ENCODE data around the gene MTURN. TPM values are rescaled to one million over a fixed set of nuclear protein-coding genes. Genes with fewer than 3 reads are reported as not detected.

The MTURN gene
- total RNA-seq, 2 donors from 2014 or later, result 19.8 to 34.5 TPM

GRCh38 chr7:30155481-30155880 lies 20.7 kb downstream of the MTURN start:
- no peaks in the 10 kb centered on the region for H3K9me3 ChIP-seq
- no peak overlapping the region for H3K4me3 ChIP-seq
- ATAC-seq (no peak), DNase-seq (no peak)
- no peaks in the 10 kb centered on the region for H3K36me3 ChIP-seq (replicated peaks in 1 of 2; ENCODE audit: insufficient read depth in 1 of 2, low read depth in 2 of 2)
- no peaks in the 10 kb centered on the region for H3K27me3 ChIP-seq
- intact Hi-C loops (cut with DNase I), result no loop called here
- peaks cover 12% of the 10 kb centered on the region for H3K4me1 ChIP-seq
- H3K27ac ChIP-seq, result no peak overlapping the region
- 70 to 82% methylated on average over 8 of the region's 8 CpGs for WGBS, 2 donors
- TF ChIP-seq CTCF (IDR thresholded peaks at IDR 0.05), result no peak
- no peak for TF ChIP-seq POLR2A (IDR thresholded peaks at IDR 0.05)

GRCh38 chr7:30157204-30157603 lies 22.4 kb downstream of the MTURN start:
- WGBS, 2 donors, result 91 to 92% methylated on average over 9 of the region's 9 CpGs
- TF ChIP-seq CTCF (IDR thresholded peaks at IDR 0.05) (no peak), POLR2A (IDR thresholded peaks at IDR 0.05) (no peak)
- DNase-seq (no peak), ATAC-seq (no peak)
- H3K36me3 ChIP-seq (replicated peaks in 1 of 2; ENCODE audit: insufficient read depth in 1 of 2, low read depth in 2 of 2), result no peaks in the 10 kb centered on the region
- no peak overlapping the region for H3K27ac ChIP-seq
- intact Hi-C loops (cut with DNase I), result no loop called here
- H3K27me3 ChIP-seq, result no peaks in the 10 kb centered on the region
- no peaks in the 10 kb centered on the region for H3K9me3 ChIP-seq
- peaks cover 12% of the 10 kb centered on the region for H3K4me1 ChIP-seq
- H3K4me3 ChIP-seq, result no peak overlapping the region

GRCh38 chr7:30159163-30159562 lies 24.4 kb downstream of the MTURN start:
- Histone ChIP-seq H3K27me3 (no peaks in the 10 kb centered on the region), H3K36me3 (replicated peaks in 1 of 2; ENCODE audit: insufficient read depth in 1 of 2, low read depth in 2 of 2) (no peaks in the 10 kb centered on the region), H3K4me3 (no peak overlapping the region), H3K4me1 (peaks cover 12% of the 10 kb centered on the region), H3K27ac (no peak overlapping the region), H3K9me3 (no peaks in the 10 kb centered on the region)
- WGBS, 2 donors, result 83 to 88% methylated on average over 4 of the region's 4 CpGs
- intact Hi-C loops (cut with DNase I), result no loop called here
- ATAC-seq (no peak), DNase-seq (no peak)
- TF ChIP-seq CTCF (IDR thresholded peaks at IDR 0.05), result no peak
- TF ChIP-seq POLR2A (IDR thresholded peaks at IDR 0.05), result no peak

DNA sequence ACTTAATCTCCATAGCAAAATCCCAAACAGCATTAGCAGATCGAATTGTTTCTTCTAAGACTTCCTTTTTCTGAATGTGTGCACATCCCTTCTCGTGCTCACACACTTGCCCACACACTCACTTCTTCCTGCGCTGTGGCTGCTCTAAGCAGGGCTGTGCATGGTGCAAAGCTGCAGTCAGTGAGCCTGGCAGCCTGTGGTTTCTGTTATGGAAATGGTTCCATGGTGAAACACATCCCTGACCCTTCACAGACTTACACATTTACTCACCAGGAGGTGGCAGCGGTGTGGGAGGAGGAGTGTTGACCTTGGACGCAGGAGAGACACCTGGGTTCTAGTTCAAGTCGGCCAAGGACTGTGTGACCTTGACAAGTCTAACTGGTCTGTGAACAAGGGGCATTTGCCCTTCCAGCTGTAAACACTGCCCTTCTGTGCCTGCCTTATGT lies 24.9 kb downstream of the MTURN start:
- TF ChIP-seq CTCF (IDR thresholded peaks at IDR 0.05) (peak in 4 of 7 experiments; percentile 13 to 38 (median 24)), POLR2A (IDR thresholded peaks at IDR 0.05) (no peak)
- Histone ChIP-seq H3K27me3 (no peaks in the 10 kb centered on the region), H3K9me3 (no peaks in the 10 kb centered on the region), H3K4me1 (peaks cover 15% of the 10 kb centered on the region), H3K4me3 (no peak overlapping the region), H3K27ac (no peak overlapping the region), H3K36me3 (replicated peaks in 1 of 2; ENCODE audit: insufficient read depth in 1 of 2, low read depth in 2 of 2) (no peaks in the 10 kb centered on the region)
- intact Hi-C loops (cut with DNase I), result loop anchor here (10.0 kb wide), 1 partner anchor 245 kb away; no protein-coding TSS in a partner anchor
- ATAC-seq (peak; percentile 36), DNase-seq (peak; percentile 22 to 61 (median 44))
- WGBS, 2 donors, result 30 to 44% methylated on average over 6 of the region's 6 CpGs

GRCh38 chr7:30160329-30160728 lies 25.5 kb downstream of the MTURN start:
- Histone ChIP-seq H3K4me1 (peaks cover 21% of the 10 kb centered on the region), H3K27ac (no peak overlapping the region), H3K36me3 (replicated peaks in 1 of 2; ENCODE audit: insufficient read depth in 1 of 2, low read depth in 2 of 2) (no peaks in the 10 kb centered on the region), H3K27me3 (no peaks in the 10 kb centered on the region), H3K4me3 (no peak overlapping the region), H3K9me3 (no peaks in the 10 kb centered on the region)
- 88 to 94% methylated on average over 2 of the region's 2 CpGs for WGBS, 2 donors
- no peak for DNase-seq
- intact Hi-C loops (cut with DNase I), result loop anchor here (10.0 kb wide), 1 partner anchor 244 kb away; no protein-coding TSS in a partner anchor
- no peak for TF ChIP-seq POLR2A (IDR thresholded peaks at IDR 0.05)
- no peak for TF ChIP-seq CTCF (IDR thresholded peaks at IDR 0.05)
- no peak for ATAC-seq
